ENCODE results near the gene PCDHA1. TPM values are rescaled to one million over a fixed set of nuclear protein-coding genes. Genes with fewer than 3 reads are reported as not detected.

The PCDHA1 gene
- total and polyA plus RNA-seq, 2 of the 13 experiments (the other 11 are each of a cell fraction or from before 2014, with no cell fraction given), result not detected

GRCh38 chr5:140978260-140978659, 192.3 kb downstream of the PCDHA1 start:
- DNase-seq (ENCODE audit: low spot score) (peak; percentile 38), ATAC-seq (peak; percentile 93), FAIRE-seq (no peak)
- H3K27me3 ChIP-seq (ENCODE audit: control insufficient read depth in 1 of 2, insufficient read depth in 2 of 2, low read length in 2 of 2), result no peaks in the 10 kb centered on the region
- H4K20me1 ChIP-seq (ENCODE audit: insufficient read depth, low read length), result no peaks in the 10 kb centered on the region
- no peak overlapping the region for H3K4me3 ChIP-seq (replicated peaks in 1 of 3; ENCODE audit: insufficient read depth in 1 of 3, low read depth in 2 of 3, low read length in 3 of 3)
- no peak overlapping the region for H3K9ac ChIP-seq (ENCODE audit: insufficient read depth, low read depth, low read length)
- ChIA-PET CTCF (ENCODE audit: low intra/inter-chr PET ratio, low total read pairs) (no interaction called here), POLR2A (no interaction called here)
- H3K79me2 ChIP-seq (ENCODE audit: insufficient read depth, low read length), result no peaks in the 10 kb centered on the region
- no peak overlapping the region for H2AFZ ChIP-seq (ENCODE audit: low read length)
- no TSS peak for BruUV-seq (replicated peaks)
- WGBS (ENCODE audit: low lambda C conversion rate), result 6% methylated on average over 2 of the region's 2 CpGs
- H3K27ac ChIP-seq (ENCODE audit: extremely low read length, insufficient read depth, low read length), result no peak overlapping the region
- intact Hi-C loops (cut with micrococcal nuclease; ENCODE audit: unreplicated experiment), result no loop called here
- H3K4me2 ChIP-seq (ENCODE audit: low read depth, low read length), result no peak overlapping the region
- H3K36me3 ChIP-seq (replicated peaks in 1 of 2; ENCODE audit: control insufficient read depth in 1 of 2, insufficient read depth in 2 of 2, low read length in 2 of 2), result no peaks in the 10 kb centered on the region
- no peaks in the 10 kb centered on the region for H3K4me1 ChIP-seq (ENCODE audit: insufficient read depth, low read length)
- H3K9me3 ChIP-seq (ENCODE audit: low read length), result no peaks in the 10 kb centered on the region
- in situ Hi-C loops (cut with HindIII; ENCODE audit: extremely low pct_ligation_motif_present, low pct_unique_long_range_greater_than_20kb), result no loop called here
- no peak for TF ChIP-seq ARID4A (CRISPR knock-in tag; IDR thresholded peaks at IDR 0.05; ENCODE audit: borderline replicate concordance)
- no peak for TF ChIP-seq ZNF720 (CRISPR knock-in tag; IDR thresholded peaks at IDR 0.05)
- TF ChIP-seq PITX1 (CRISPR knock-in tag; IDR thresholded peaks at IDR 0.05), result peak; percentile 44; the same call in 1 of the 2 replicates
- TF ChIP-seq RARA (CRISPR knock-in tag; IDR thresholded peaks at IDR 0.05), result 0 out of 2 replicates have a peak, but pooled peaks have one; percentile 31
- TF ChIP-seq SKIL (CRISPR knock-in tag; IDR thresholded peaks at IDR 0.05; ENCODE audit: borderline replicate concordance), result 0 out of 2 replicates have a peak, but pooled peaks have one; percentile 11
- 0 out of 2 replicates have a peak, but pooled peaks have one; percentile 32 for TF ChIP-seq HMG20B (CRISPR knock-in tag; conservative IDR thresholded peaks at IDR 0.05)
- peak; percentile 44 for TF ChIP-seq SALL1 (CRISPR knock-in tag; IDR thresholded peaks at IDR 0.05)
- 0 out of 2 replicates have a peak, but pooled peaks have one; percentile 12 for TF ChIP-seq FOXO1 (CRISPR knock-in tag; IDR thresholded peaks at IDR 0.05)
- TF ChIP-seq ZNF414 (CRISPR knock-in tag; IDR thresholded peaks at IDR 0.05), result no peak
- 0 out of 2 replicates have a peak, but pooled peaks have one; percentile 43 for TF ChIP-seq GFI1 (CRISPR knock-in tag; IDR thresholded peaks at IDR 0.05; ENCODE audit: borderline replicate concordance)
- peak; percentile 43; the same call in 1 of the 2 replicates for TF ChIP-seq ETV5 (CRISPR knock-in tag; IDR thresholded peaks at IDR 0.05; ENCODE audit: borderline replicate concordance)
- peak; percentile 56; the same call in 1 of the 2 replicates for TF ChIP-seq ARID5B (CRISPR knock-in tag; IDR thresholded peaks at IDR 0.05)
